Measurements from ENCODE around the gene CAVIN4. TPM values are rescaled to one million over a fixed set of nuclear protein-coding genes. Genes with fewer than 3 reads are reported as not detected.

The CAVIN4 gene
- polyA plus RNA-seq, 1 donor (not counting 4 experiments of a cell fraction or from before 2014, with no cell fraction given): 0.18 TPM

- H3K9me3 ChIP-seq (ENCODE audit: control insufficient read depth, low read depth, low read length): no peaks in the 10 kb centered on the region
- H3K27ac ChIP-seq (ENCODE audit: control insufficient read depth, insufficient read depth, low read length): no peak overlapping the region
- H2AFZ ChIP-seq (ENCODE audit: control insufficient read depth, low read length): no peak overlapping the region
- no peak overlapping the region for H3K4me2 ChIP-seq (ENCODE audit: control insufficient read depth, extremely low read depth, insufficient read depth, low read depth, low read length)
- FAIRE-seq (no peak), DNase-seq (ENCODE audit: low read depth, low spot score) (no peak)
- no peaks in the 10 kb centered on the region for H4K20me1 ChIP-seq (ENCODE audit: control insufficient read depth, extremely low read depth, insufficient read depth, low read length)
- H3K27me3 ChIP-seq (ENCODE audit: control insufficient read depth, extremely low read depth, insufficient read depth, low read length): no peaks in the 10 kb centered on the region
- no peaks in the 10 kb centered on the region for H3K4me1 ChIP-seq (ENCODE audit: control insufficient read depth, extremely low read depth, insufficient read depth, low read length)
- H3K9ac ChIP-seq (ENCODE audit: control insufficient read depth, extremely low read depth, insufficient read depth, low read length): no peak overlapping the region
- dilution Hi-C loops (cut with MboI; ENCODE audit: extremely low pct_ligation_motif_present, low sequenced_read_pairs): no loop called here
- H3K4me3 ChIP-seq (ENCODE audit: control insufficient read depth in 2 of 3, extremely low read depth in 1 of 3, insufficient read depth in 2 of 3, low read depth in 1 of 3, low read length in 3 of 3): no peak overlapping the region
- no peaks in the 10 kb centered on the region for H3K9me1 ChIP-seq (ENCODE audit: control insufficient read depth, extremely low read depth, insufficient read depth, low read length)
- H3K36me3 ChIP-seq (ENCODE audit: control insufficient read depth in 2 of 2, extremely low read depth in 1 of 2, insufficient read depth in 2 of 2, low read length in 2 of 2): no peaks in the 10 kb centered on the region
- TF ChIP-seq CTCF (optimal IDR thresholded peaks at IDR 0.05 in 1 of 3, IDR thresholded peaks at IDR 0.05 in 1 of 3, conservative IDR thresholded peaks at IDR 0.05 in 1 of 3; ENCODE audit: extremely low read depth in 1 of 3, insufficient read depth in 2 of 3, low read length in 3 of 3) (no peak), EZH2 (IDR thresholded peaks at IDR 0.05; ENCODE audit: low read length) (no peak)
- no peaks in the 10 kb centered on the region for H3K79me2 ChIP-seq (ENCODE audit: control insufficient read depth, insufficient read depth, low read length)
Observed at GRCh38 chr9:100567856-100568255, 10.0 kb upstream of the CAVIN4 start.

- H3K9me3 ChIP-seq (ENCODE audit: control insufficient read depth, low read depth, low read length): no peaks in the 10 kb centered on the region
- no peak for DNase-seq (ENCODE audit: low read depth, low spot score)
- dilution Hi-C loops (cut with MboI; ENCODE audit: extremely low pct_ligation_motif_present, low sequenced_read_pairs): no loop called here
Observed at GRCh38 chr9:100573655-100574260, 4.1 kb upstream of the CAVIN4 start.

More at GRCh38 chr9:100573655-100574260, 4.1 kb upstream of the CAVIN4 start:
- H2AFZ ChIP-seq (ENCODE audit: control insufficient read depth, low read length): no peak overlapping the region
- H3K27me3 ChIP-seq (ENCODE audit: control insufficient read depth, extremely low read depth, insufficient read depth, low read length): no peaks in the 10 kb centered on the region
- H3K4me3 ChIP-seq (ENCODE audit: control insufficient read depth in 2 of 3, extremely low read depth in 1 of 3, insufficient read depth in 2 of 3, low read depth in 1 of 3, low read length in 3 of 3): no peak overlapping the region
- H3K27ac ChIP-seq (ENCODE audit: control insufficient read depth, insufficient read depth, low read length): no peak overlapping the region
- FAIRE-seq: no peak
- peaks cover 7% of the 10 kb centered on the region for H3K4me1 ChIP-seq (ENCODE audit: control insufficient read depth, extremely low read depth, insufficient read depth, low read length)
- H3K9me1 ChIP-seq (ENCODE audit: control insufficient read depth, extremely low read depth, insufficient read depth, low read length): no peaks in the 10 kb centered on the region
- no peak for TF ChIP-seq EZH2 (IDR thresholded peaks at IDR 0.05; ENCODE audit: low read length)
- TF ChIP-seq CTCF (optimal IDR thresholded peaks at IDR 0.05 in 1 of 3, IDR thresholded peaks at IDR 0.05 in 1 of 3, conservative IDR thresholded peaks at IDR 0.05 in 1 of 3; ENCODE audit: extremely low read depth in 1 of 3, insufficient read depth in 2 of 3, low read length in 3 of 3): no peak
- H3K4me2 ChIP-seq (ENCODE audit: control insufficient read depth, extremely low read depth, insufficient read depth, low read depth, low read length): no peak overlapping the region
- H4K20me1 ChIP-seq (ENCODE audit: control insufficient read depth, extremely low read depth, insufficient read depth, low read length): no peaks in the 10 kb centered on the region
- H3K79me2 ChIP-seq (ENCODE audit: control insufficient read depth, insufficient read depth, low read length): no peaks in the 10 kb centered on the region
- no peak overlapping the region for H3K9ac ChIP-seq (ENCODE audit: control insufficient read depth, extremely low read depth, insufficient read depth, low read length)
- no peaks in the 10 kb centered on the region for H3K36me3 ChIP-seq (ENCODE audit: control insufficient read depth in 2 of 2, extremely low read depth in 1 of 2, insufficient read depth in 2 of 2, low read length in 2 of 2)

Data from keratinocyte (primary cell).